OCI-LY1 (cell line): ENCODE results near the gene SDHC.
A peak's percentile ranks its signal among the peaks of the same experiment; 100 is the strongest.
"Not testable (repeated sequence)": the region's sequence is repeated elsewhere in the genome, so short reads cannot be mapped to it uniquely, and the experiment has no call there.

Experiments
- H2AFZ ChIP-seq: fragments of 200-600 bp; sonication (generic), shearing (Covaris generic); 2 replicates; pipeline ENCODE4 v1.6.0; 2014; ENCODE audit warnings: antibody characterized with exemption, mild to moderate bottlenecking, low read length
- H3F3A ChIP-seq: fragments of 200-600 bp; sonication (generic), shearing (Covaris generic); 2 replicates; pipeline ENCODE4 v1.6.0; 2014; ENCODE audit warnings: mild to moderate bottlenecking, antibody characterized with exemption, low read length, moderate library complexity; ENCODE audit not compliant: insufficient read depth
- H3K27ac ChIP-seq: fragments of 200-600 bp; sonication (generic); 2 replicates; pipeline ENCODE4 v1.5.1; 2014; ENCODE audit warnings: low read length, mixed run types, mild to moderate bottlenecking, low read depth; ENCODE audit not compliant: poor library complexity, severe bottlenecking
- H3K27me3 ChIP-seq: fragments of 200-600 bp; sonication (generic); 2 replicates; pipeline ENCODE4 v1.6.0; 2014; ENCODE audit warnings: antibody characterized with exemption, mild to moderate bottlenecking, low read length, moderate library complexity; ENCODE audit not compliant: insufficient read depth
- H3K36me3 ChIP-seq: fragments of 200-600 bp; sonication (generic); 2 replicates; pipeline ENCODE4 v1.6.1; 2014; ENCODE audit warnings: mild to moderate bottlenecking, antibody characterized with exemption, low read length, moderate library complexity, mixed read lengths; ENCODE audit not compliant: insufficient read depth
- H3K4me1 ChIP-seq: fragments of 200-600 bp; sonication (generic); 2 replicates; pipeline ENCODE4 v1.5.1; 2014; ENCODE audit warnings: mild to moderate bottlenecking, low read length, moderate library complexity; ENCODE audit not compliant: insufficient read depth, severe bottlenecking
- H3K4me2 ChIP-seq: fragments of 200-600 bp; sonication (generic), shearing (Covaris generic); 2 replicates; pipeline ENCODE4 v1.6.1; 2014; ENCODE audit warnings: low read length
- H3K4me3 ChIP-seq: fragments of 200-600 bp; sonication (generic); 2 replicates; pipeline ENCODE4 v1.5.1; 2014; ENCODE audit warnings: low read length, low read depth, mild to moderate bottlenecking, mixed read lengths; ENCODE audit not compliant: poor library complexity, severe bottlenecking
- H3K79me2 ChIP-seq: fragments of 200-600 bp; shearing (Covaris generic); 2 replicates; pipeline ENCODE4 v1.6.1; 2016; ENCODE audit warnings: mixed run types, low read length, mixed read lengths; ENCODE audit not compliant: insufficient read depth
- H3K9ac ChIP-seq: fragments of 200-600 bp; sonication (generic), shearing (Covaris generic); 2 replicates; pipeline ENCODE4 v1.6.1; 2014; ENCODE audit warnings: mild to moderate bottlenecking, low read length, mixed read lengths
- H3K9me2 ChIP-seq: fragments of 200-600 bp; sonication (generic), shearing (Covaris generic); 2 replicates; pipeline ENCODE4 v1.6.1; 2014; ENCODE audit warnings: low read depth, mild to moderate bottlenecking, low read length, mixed read lengths
- H3K9me3 ChIP-seq: fragments of 200-600 bp; shearing (Covaris generic); 2 replicates; pipeline ENCODE4 v1.6.1; 2014; ENCODE audit warnings: low read length, mixed read lengths
- H4K20me1 ChIP-seq: fragments of 200-600 bp; sonication (generic), shearing (Covaris generic); 2 replicates; pipeline ENCODE4 v1.6.0; 2016; ENCODE audit warnings: mild to moderate bottlenecking, low read length; ENCODE audit not compliant: insufficient read depth
- CTCF ChIP-seq: fragments of 200-600 bp; sonication (generic), shearing (Covaris generic); IDR thresholded peaks from 2 replicates; pipeline ENCODE4 v1.5.1; 2017; ENCODE audit warnings: mild to moderate bottlenecking, antibody characterized with exemption, low read length, moderate library complexity, mixed read lengths
- EZH2 ChIP-seq: fragments of 200-600 bp; sonication (generic), shearing (Covaris generic); IDR thresholded peaks from 2 replicates; pipeline ENCODE4 v1.8.0; 2017; ENCODE audit warnings: borderline replicate concordance, mixed run types, mild to moderate bottlenecking, antibody characterized with exemption, low read length, moderate library complexity, mixed read lengths

SDHC gene

DNA sequence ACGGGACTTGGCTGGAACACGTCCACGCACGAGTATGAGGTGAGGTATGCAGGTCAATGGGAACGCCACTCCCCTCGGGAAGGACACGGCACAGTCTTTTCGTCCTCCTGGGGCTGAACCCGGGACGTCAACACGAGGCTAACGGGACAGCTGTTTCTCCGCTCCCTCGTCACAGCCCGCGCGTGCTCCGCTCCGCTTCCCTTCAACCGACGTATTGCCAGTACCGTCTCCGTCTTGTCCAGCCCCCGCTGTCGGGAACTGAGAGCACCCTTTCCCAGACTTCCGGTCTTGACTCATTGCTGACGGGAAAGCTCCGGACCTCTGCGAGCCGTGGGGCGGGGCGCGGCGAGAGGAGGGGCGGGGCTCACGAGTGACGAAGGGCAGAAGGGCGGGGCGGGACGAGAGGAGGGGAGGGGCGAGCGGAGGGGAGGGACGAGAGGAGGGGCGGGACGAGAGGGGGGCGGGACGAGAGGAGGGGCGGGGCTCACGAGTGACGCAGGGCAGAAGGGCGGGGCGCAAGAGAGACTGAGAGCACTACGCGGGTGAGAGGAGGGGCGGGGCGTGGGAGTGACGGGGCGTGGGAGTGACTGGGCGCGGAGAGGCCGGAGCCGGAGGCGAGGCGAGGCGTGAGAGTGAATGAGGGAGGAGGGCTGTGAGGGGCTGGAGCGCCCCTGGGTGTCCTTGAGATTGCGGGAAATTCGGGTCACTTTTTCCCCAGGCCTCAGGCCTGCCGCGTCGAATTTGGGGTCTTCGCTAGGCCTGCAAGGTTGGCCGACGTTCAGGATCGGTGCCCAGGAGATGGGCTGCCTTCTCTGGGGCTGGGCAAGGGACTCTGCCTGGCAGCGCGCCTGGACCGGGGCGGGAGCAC is 75.7 kb downstream of the SDHC start:
- Histone ChIP-seq H3K27ac (no peak overlapping the region), H3K4me2 (peak overlapping the region; percentile 79), H4K20me1 (no peaks in the 10 kb centered on the region), H3K9ac (peak overlapping the region; percentile 69), H3K79me2 (no peaks in the 10 kb centered on the region), H3K9me3 (no peaks in the 10 kb centered on the region), H3K27me3 (no peaks in the 10 kb centered on the region), H2AFZ (no peak overlapping the region), H3K4me1 (peaks cover 18% of the 10 kb centered on the region), H3F3A (no peaks in the 10 kb centered on the region), H3K9me2 (no peaks in the 10 kb centered on the region), H3K36me3 (no peaks in the 10 kb centered on the region), H3K4me3 (peak overlapping the region; percentile 75)
- TF ChIP-seq EZH2 (no peak), CTCF (no peak)

DNA sequence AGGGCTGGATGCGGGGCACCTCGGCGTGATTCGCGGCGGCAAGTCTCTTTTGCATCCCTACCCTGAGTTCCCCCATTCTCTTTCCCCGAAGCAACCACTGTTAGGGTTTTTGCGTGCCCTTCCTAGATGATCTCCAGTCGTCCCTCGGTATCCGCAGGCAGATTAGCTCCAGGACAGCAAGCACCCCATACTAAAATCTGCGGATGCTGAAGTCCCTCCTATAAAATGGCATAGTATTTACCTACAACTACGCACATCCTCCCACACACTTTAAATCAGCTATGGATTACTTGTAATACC is 76.3 kb downstream of the SDHC start:
- no peaks in the 10 kb centered on the region for H3K9me3 ChIP-seq
- no peaks in the 10 kb centered on the region for H3K36me3 ChIP-seq
- peak overlapping the region; percentile 66 for H3K9ac ChIP-seq
- no peaks in the 10 kb centered on the region for H3K9me2 ChIP-seq
- H2AFZ ChIP-seq = no peak overlapping the region
- no peaks in the 10 kb centered on the region for H4K20me1 ChIP-seq
- H3K4me3 ChIP-seq = peak overlapping the region; percentile 75
- TF ChIP-seq CTCF (no peak), EZH2 (no peak)
- H3K4me1 ChIP-seq = peaks cover 18% of the 10 kb centered on the region
- H3F3A ChIP-seq = no peaks in the 10 kb centered on the region
- peak overlapping the region; percentile 72 for H3K4me2 ChIP-seq
- no peaks in the 10 kb centered on the region for H3K79me2 ChIP-seq
- no peaks in the 10 kb centered on the region for H3K27me3 ChIP-seq
- no peak overlapping the region for H3K27ac ChIP-seq

DNA sequence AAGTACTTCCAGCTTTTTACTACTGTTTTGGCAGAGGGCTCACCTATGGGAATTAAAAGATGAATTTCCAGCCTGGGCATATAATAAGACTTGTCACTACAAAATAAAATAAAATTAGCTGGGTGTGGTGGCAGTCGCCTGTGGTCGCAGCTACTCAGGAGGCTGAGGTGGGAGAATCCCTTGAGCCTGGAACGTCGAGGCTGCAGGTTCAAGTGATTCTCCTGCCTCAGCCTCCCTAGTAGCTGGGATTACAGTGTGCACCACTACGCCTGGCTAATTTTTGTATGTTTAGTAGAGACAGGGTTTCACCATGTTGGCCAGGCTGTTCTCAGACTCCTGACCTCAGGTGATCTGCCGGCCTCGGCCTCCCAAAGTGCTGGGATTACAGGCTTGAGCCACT is 77.0 kb downstream of the SDHC start:
- not testable (repeated sequence) for H3K4me3 ChIP-seq, H3K79me2 ChIP-seq, H3F3A ChIP-seq, H3K9ac ChIP-seq, H3K9me3 ChIP-seq, H3K27ac ChIP-seq, H3K27me3 ChIP-seq, H4K20me1 ChIP-seq, H3K9me2 ChIP-seq, H2AFZ ChIP-seq, H3K36me3 ChIP-seq
- peaks cover 18% of the 10 kb centered on the region for H3K4me1 ChIP-seq
- peak overlapping the region; percentile 72; the same call in 1 of the 2 replicates for H3K4me2 ChIP-seq

GRCh38 chr1:161391611-161392010 is 77.4 kb downstream of the SDHC start:
- no peaks in the 10 kb centered on the region for H4K20me1 ChIP-seq
- H3K4me3 ChIP-seq = no peak overlapping the region
- H3K27me3 ChIP-seq = no peaks in the 10 kb centered on the region
- no peak overlapping the region for H3K4me2 ChIP-seq
- no peaks in the 10 kb centered on the region for H3K79me2 ChIP-seq
- no peak overlapping the region for H3K27ac ChIP-seq
- H3K9me3 ChIP-seq = no peaks in the 10 kb centered on the region
- H3K4me1 ChIP-seq = peaks cover 18% of the 10 kb centered on the region
- H3K36me3 ChIP-seq = no peaks in the 10 kb centered on the region
- H3K9ac ChIP-seq = no peak overlapping the region
- no peak for TF ChIP-seq CTCF
- no peak for TF ChIP-seq EZH2
- H2AFZ ChIP-seq = no peak overlapping the region
- no peaks in the 10 kb centered on the region for H3K9me2 ChIP-seq
- H3F3A ChIP-seq = no peaks in the 10 kb centered on the region
